Keratinocyte (primary cell): ENCODE measurements around the gene MAPK12. TPM values are rescaled to one million over a fixed set of nuclear protein-coding genes. Genes with fewer than 3 reads are reported as not detected.
A peak's percentile ranks its signal among the peaks of the same experiment; 100 is the strongest.

Source experiments
- DNase-seq: peaks from one replicate; pipeline ENCODE4 v3.0.0-alpha.2; 2011; ENCODE audit warnings: low read depth, missing footprints, low spot score
- FAIRE-seq: peaks from 2 replicates; lab custom pipeline; 2011; peaks lifted over from hg19 to GRCh38; lab: Jason Lieb, UNC
- H2AFZ ChIP-seq: 2 replicates; pipeline ENCODE4 v1.6.0; 2012; ENCODE audit warnings: low read length, control low read depth, inconsistent platforms; ENCODE audit not compliant: control insufficient read depth
- H3K27ac ChIP-seq: 2 replicates; pipeline ENCODE4 v1.5.1; 2011; ENCODE audit warnings: low read length; ENCODE audit not compliant: control insufficient read depth, insufficient read depth
- H3K27me3 ChIP-seq: 3 replicates; pipeline ENCODE4 v1.6.0; 2011; ENCODE audit warnings: low read length; ENCODE audit not compliant: control insufficient read depth, insufficient read depth; ENCODE audit errors: extremely low read depth
- H3K36me3 ChIP-seq, 2 experiments: 2 replicates in 1 of 2; 3 replicates in 1 of 2; pipeline ENCODE4 v1.5.1; 2011; ENCODE audit warnings: low read length in 2 of 2, mild to moderate bottlenecking in 1 of 2; ENCODE audit not compliant: control insufficient read depth in 2 of 2, insufficient read depth in 2 of 2; ENCODE audit errors: extremely low read depth in 1 of 2
- H3K4me1 ChIP-seq: 3 replicates; pipeline ENCODE4 v1.5.1; 2011; ENCODE audit warnings: low read length; ENCODE audit not compliant: control insufficient read depth, insufficient read depth; ENCODE audit errors: extremely low read depth
- H3K4me2 ChIP-seq: 3 replicates; pipeline ENCODE4 v1.6.0; 2011; ENCODE audit warnings: low read depth, low read length; ENCODE audit not compliant: control insufficient read depth, insufficient read depth; ENCODE audit errors: extremely low read depth
- H3K4me3 ChIP-seq, 3 experiments: fragments of 200-600 bp in 1 of 3; sonication (generic) in 1 of 3; 2 replicates in 2 of 3; 3 replicates in 1 of 3; pipeline ENCODE4 v1.5.1; 2011 to 2016; ENCODE audit warnings: low read length in 3 of 3, mild to moderate bottlenecking in 3 of 3, control low read depth in 2 of 3, inconsistent platforms in 1 of 3, low read depth in 1 of 3, mixed read lengths in 1 of 3, mixed run types in 1 of 3, moderate library complexity in 1 of 3; ENCODE audit not compliant: control insufficient read depth in 2 of 3, insufficient read depth in 2 of 3; ENCODE audit errors: extremely low read depth in 1 of 3
- H3K79me2 ChIP-seq: 2 replicates; pipeline ENCODE4 v1.6.0; 2012; ENCODE audit warnings: low read length; ENCODE audit not compliant: control insufficient read depth, insufficient read depth
- H3K9ac ChIP-seq: 3 replicates; pipeline ENCODE4 v1.6.0; 2011; ENCODE audit warnings: low read length; ENCODE audit not compliant: control insufficient read depth, insufficient read depth; ENCODE audit errors: extremely low read depth
- H3K9me1 ChIP-seq: 3 replicates; pipeline ENCODE4 v1.6.0; 2011; ENCODE audit warnings: low read length; ENCODE audit not compliant: control insufficient read depth, insufficient read depth; ENCODE audit errors: extremely low read depth
- H3K9me3 ChIP-seq: 2 replicates; pipeline ENCODE4 v1.5.1; 2012; ENCODE audit warnings: low read depth, low read length; ENCODE audit not compliant: control insufficient read depth
- H4K20me1 ChIP-seq: 3 replicates; pipeline ENCODE4 v1.6.0; 2011; ENCODE audit warnings: low read length; ENCODE audit not compliant: control insufficient read depth, insufficient read depth; ENCODE audit errors: extremely low read depth
- CTCF ChIP-seq, 3 experiments: IDR thresholded peaks in 1 of 3; conservative IDR thresholded peaks in 1 of 3; optimal IDR thresholded peaks in 1 of 3; 2 replicates in 2 of 3; 3 replicates in 1 of 3; pipeline versions ENCODE3 to v1.5.1; 2011; ENCODE audit warnings: low read length in 3 of 3, mild to moderate bottlenecking in 3 of 3, moderate library complexity in 2 of 3, control low read depth in 1 of 3, inconsistent platforms in 1 of 3; ENCODE audit not compliant: insufficient read depth in 2 of 3; ENCODE audit errors: extremely low read depth in 1 of 3
- EZH2 ChIP-seq: IDR thresholded peaks from one replicate; pipeline ENCODE4 v1.6.1; 2012; ENCODE audit warnings: inconsistent platforms, mild to moderate bottlenecking, low read length, moderate library complexity
- dilution Hi-C: fragments of 300-500 bp; cut with MboI; formaldehyde crosslinking; loops from one replicate; pipeline ENCODE4 v1.7.0; 2020; ENCODE audit warnings: low sequenced_read_pairs; ENCODE audit not compliant: extremely low pct_ligation_motif_present
- polyA plus RNA-seq, 5 experiments: library from polyadenylated mRNA; depleted of rRNA in 3 of 5; stranded (reverse) in 3 of 5; stranded (forward) in 1 of 5; unstranded in 1 of 5; fragments of >200 nt; gene quantifications; 1 replicate in 1 of 5; 2 replicates in 3 of 5; 3 replicates in 1 of 5; pipeline versions ENCODE4 v1.2.1 to v1.2.3, GENCODE V29; 2011 to 2012; ENCODE audit warnings: missing spikeins in 2 of 5, low read depth in 1 of 5, low replicate concordance in 1 of 5

Gene MAPK12
- polyA plus RNA-seq, 1 donor (not counting 4 experiments of a cell fraction or from before 2014, with no cell fraction given) = 10.1 TPM

DNA sequence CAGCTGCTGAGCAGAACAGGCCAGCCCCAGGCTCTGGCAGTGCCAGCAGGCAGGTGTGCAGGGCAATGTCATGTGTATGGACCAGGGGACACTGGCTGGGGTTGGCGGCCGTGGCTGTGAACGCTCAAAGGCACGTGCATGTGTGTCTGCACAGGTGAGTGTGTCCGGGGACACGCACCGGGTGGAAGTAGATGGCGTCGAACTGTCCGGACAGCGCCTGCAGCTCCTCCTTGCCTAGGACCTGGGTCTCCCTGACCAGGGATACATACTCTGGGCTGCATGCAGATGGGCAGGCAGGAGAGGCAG lies 11.3 kb downstream of the MAPK12 start:
- no peaks in the 10 kb centered on the region for H3K9me1 ChIP-seq
- peaks cover 14% of the 10 kb centered on the region for H3K79me2 ChIP-seq
- FAIRE-seq = no peak
- H3K4me3 ChIP-seq = peak overlapping the region; percentile 72 to 75 (median 74)
- peak overlapping the region; percentile 83 for H3K4me2 ChIP-seq
- H3K4me1 ChIP-seq = peaks cover 12% of the 10 kb centered on the region
- no peaks in the 10 kb centered on the region for H4K20me1 ChIP-seq
- no peak overlapping the region for H2AFZ ChIP-seq
- peak overlapping the region; percentile 81 for H3K9ac ChIP-seq
- no peaks in the 10 kb centered on the region for H3K9me3 ChIP-seq
- no peaks in the 10 kb centered on the region for H3K27me3 ChIP-seq
- dilution Hi-C loops = no loop called here
- no peak for DNase-seq
- H3K27ac ChIP-seq = no peak overlapping the region
- H3K36me3 ChIP-seq = peaks cover 7 to 9% of the 10 kb centered on the region in 2 experiments
- no peak for TF ChIP-seq CTCF (optimal IDR thresholded peaks at IDR 0.05 in 1 of 3, IDR thresholded peaks at IDR 0.05 in 1 of 3, conservative IDR thresholded peaks at IDR 0.05 in 1 of 3; ENCODE audit: extremely low read depth in 1 of 3, insufficient read depth in 2 of 3, low read length in 3 of 3)
- no peak for TF ChIP-seq EZH2

DNA sequence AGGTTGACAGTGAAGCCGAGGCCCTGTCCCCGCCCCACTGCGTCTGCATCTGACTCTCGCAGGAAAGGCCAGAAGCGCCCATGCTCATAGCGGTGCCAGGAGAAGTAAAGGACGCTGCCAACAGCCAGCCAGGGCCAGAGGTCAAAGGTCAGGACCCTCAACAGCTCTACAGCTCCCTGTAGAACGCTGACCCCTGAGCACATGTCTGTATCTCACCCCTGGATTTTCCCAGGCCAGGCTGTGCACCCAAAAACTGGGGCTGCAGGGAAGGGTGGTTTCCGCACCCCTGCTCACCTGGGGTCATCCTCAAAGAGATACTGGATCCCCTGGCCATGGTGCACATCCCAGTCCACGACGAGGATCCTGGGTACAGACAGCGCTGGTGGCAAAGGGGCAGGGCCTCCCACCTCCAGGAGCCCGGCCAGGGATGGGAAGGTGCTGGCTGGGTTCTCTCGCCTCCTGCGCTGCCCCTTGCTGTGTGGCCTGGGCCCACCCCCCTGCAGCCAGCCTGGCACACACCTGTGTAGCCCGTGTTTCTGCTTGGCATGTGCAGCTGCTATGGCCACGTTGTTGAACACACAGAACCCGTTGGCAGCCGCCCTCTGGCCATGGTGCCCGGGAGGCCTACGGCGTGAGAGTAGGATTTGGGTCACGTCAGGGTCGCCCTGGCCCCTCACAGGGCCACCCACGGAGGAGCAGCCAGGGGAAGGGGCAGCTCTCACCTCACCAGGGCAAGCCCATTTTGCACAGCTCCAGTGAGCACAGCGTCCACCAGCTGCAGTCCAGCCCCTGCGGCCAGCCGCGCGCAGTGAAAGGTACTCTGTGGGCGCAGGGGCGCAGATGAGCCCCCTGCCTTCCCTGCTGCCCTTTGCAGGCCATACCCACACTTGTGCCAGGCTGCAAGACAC lies 11.9 kb downstream of the MAPK12 start:
- Histone ChIP-seq H4K20me1 (no peaks in the 10 kb centered on the region), H3K9me1 (no peaks in the 10 kb centered on the region), H3K9me3 (no peaks in the 10 kb centered on the region), H3K4me3 (no peak overlapping the region), H3K4me1 (peaks cover 12% of the 10 kb centered on the region), H3K27me3 (no peaks in the 10 kb centered on the region), H3K79me2 (peaks cover 16% of the 10 kb centered on the region), H2AFZ (no peak overlapping the region), H3K36me3 (peaks cover 5 to 9% of the 10 kb centered on the region in 2 experiments), H3K9ac (no peak overlapping the region), H3K27ac (no peak overlapping the region), H3K4me2 (peak overlapping the region; percentile 83)
- no peak for TF ChIP-seq CTCF (optimal IDR thresholded peaks at IDR 0.05 in 1 of 3, IDR thresholded peaks at IDR 0.05 in 1 of 3, conservative IDR thresholded peaks at IDR 0.05 in 1 of 3; ENCODE audit: extremely low read depth in 1 of 3, insufficient read depth in 2 of 3, low read length in 3 of 3)
- TF ChIP-seq EZH2 = no peak
- DNase-seq (no peak), FAIRE-seq (no peak)
- dilution Hi-C loops = no loop called here
